Measurements from ENCODE around the gene PEG3.
"Not testable (repeated sequence)": the region's sequence is repeated elsewhere in the genome, so short reads cannot be mapped to it uniquely, and the experiment has no call there.

Gene PEG3

DNA sequence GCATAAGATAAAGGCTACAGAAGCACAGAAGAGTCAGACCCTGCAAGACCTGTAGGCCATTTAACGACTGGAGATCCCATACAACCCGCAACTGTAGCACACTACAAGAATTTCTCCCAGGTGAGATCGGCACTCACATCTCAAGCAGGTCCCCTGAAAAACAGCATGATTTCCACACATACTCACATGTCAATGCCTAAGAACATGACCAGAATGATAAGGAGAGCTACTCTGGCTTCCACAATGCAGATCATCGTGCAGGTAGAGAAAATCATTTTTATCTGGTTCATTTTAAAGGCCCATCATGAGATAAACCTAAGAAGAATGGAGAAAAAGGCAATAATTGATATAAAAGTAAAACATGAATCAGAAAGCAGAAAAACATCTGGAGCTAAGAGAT is 17.5 kb upstream of the PEG3 start:
- H3K27me3 Mint-ChIP-seq (ENCODE audit: low read depth) = no peaks in the 10 kb centered on the region
- peaks cover 56% of the 10 kb centered on the region for H3K9me3 Mint-ChIP-seq

DNA sequence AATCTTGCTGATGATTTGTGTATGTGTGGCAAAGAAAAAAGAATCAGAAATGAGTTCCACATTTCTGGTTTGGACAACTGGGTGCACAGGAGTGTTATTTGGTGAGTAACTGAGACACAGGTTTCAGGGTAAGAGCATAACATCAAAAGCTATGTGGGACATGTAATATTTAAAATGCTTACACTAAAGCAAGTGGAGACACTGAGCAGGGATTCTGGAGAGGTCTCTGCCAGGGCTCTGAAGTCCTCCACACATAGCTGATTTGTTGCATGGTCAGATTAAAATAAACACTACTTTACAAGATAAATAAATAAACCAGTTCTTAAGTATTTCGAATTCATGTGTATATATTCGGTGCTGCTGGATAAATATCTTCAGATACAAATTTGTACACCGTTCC is 16.3 kb upstream of the PEG3 start:
- Mint-ChIP-seq H3K27ac (no peak overlapping the region), H3K4me3 (no peak overlapping the region), H3K9me3 (peaks cover 62% of the 10 kb centered on the region), H3K4me1 (ENCODE audit: low read depth) (no peaks in the 10 kb centered on the region), H3K36me3 (ENCODE audit: low read depth) (no peaks in the 10 kb centered on the region), H3K27me3 (ENCODE audit: low read depth) (no peaks in the 10 kb centered on the region)

More for the DNA sequence above, 17.5 kb upstream of the PEG3 start:
- Mint-ChIP-seq H3K36me3 (ENCODE audit: low read depth) (no peaks in the 10 kb centered on the region), H3K27ac (no peak overlapping the region), H3K4me3 (no peak overlapping the region), H3K4me1 (ENCODE audit: low read depth) (no peaks in the 10 kb centered on the region)

DNA sequence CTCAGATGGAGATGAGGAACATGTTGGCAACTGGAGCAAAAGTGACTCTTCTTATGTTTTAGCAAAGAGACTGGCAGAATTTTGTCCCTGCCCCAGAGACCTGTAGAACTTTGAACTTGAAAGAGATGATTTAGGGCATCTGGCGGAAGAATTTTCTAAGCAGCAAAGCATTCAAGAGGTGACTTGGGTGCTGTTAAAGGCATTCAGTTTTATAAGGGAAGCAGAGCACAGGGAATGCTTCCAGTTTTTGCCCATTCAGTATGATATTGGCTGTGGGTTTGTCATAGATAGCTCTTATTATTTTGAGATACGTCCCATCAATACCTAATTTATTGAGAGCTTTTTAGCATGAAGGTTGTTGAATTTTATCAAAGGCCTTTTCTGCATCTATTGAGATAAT is 11.8 kb upstream of the PEG3 start:
- H3K36me3 Mint-ChIP-seq (ENCODE audit: low read depth); H3K4me3 Mint-ChIP-seq; H3K27me3 Mint-ChIP-seq (ENCODE audit: low read depth); H3K27ac Mint-ChIP-seq; H3K4me1 Mint-ChIP-seq (ENCODE audit: low read depth): not testable (repeated sequence)
- peaks cover 68% of the 10 kb centered on the region for H3K9me3 Mint-ChIP-seq

DNA sequence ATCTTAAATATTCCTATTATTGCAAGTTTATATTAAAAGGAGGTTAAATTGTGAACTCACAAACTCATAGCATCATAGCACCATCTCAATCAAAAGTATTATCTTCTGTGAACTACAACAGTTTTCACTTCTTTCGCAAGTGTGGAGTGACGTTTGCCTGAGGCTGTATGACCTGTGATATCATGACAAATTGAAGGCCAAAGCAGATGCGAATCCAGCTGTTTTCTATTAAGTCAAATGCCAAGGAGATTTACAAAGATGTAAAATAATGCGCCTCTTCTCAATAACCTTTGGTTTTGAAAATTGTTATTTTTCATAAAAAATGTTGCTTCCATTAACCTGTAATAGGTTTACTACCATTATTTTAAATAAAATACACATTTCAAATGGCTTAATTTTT is 7.6 kb upstream of the PEG3 start:
- Mint-ChIP-seq H3K4me1 (ENCODE audit: low read depth) (no peaks in the 10 kb centered on the region), H3K27me3 (ENCODE audit: low read depth) (no peaks in the 10 kb centered on the region), H3K27ac (no peak overlapping the region), H3K4me3 (no peak overlapping the region), H3K36me3 (ENCODE audit: low read depth) (no peaks in the 10 kb centered on the region), H3K9me3 (peaks cover 59% of the 10 kb centered on the region)

DNA sequence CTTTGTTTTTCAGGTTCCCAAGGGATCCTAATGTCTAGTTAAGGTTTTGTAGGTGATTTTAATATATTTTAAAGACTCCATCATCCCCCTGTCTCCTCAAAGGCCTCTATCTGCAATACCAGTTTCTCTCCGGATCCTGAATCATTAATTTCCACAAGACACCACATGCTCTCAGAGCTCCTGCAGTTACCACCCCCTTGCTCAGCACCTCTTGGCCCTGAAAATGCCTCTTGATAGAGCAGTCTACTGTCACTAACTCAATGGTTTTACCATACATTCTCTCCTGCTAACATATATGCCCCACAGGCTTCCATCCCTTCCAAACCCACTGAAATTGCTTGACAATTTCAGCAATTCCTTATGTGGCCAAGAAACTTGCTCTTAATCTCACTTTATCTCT is 1.9 kb upstream of the PEG3 start:
- H3K4me1 Mint-ChIP-seq (ENCODE audit: low read depth) = no peaks in the 10 kb centered on the region
- H3K36me3 Mint-ChIP-seq (ENCODE audit: low read depth) = peaks cover 9% of the 10 kb centered on the region
- H3K4me3 Mint-ChIP-seq = no peak overlapping the region
- peaks cover 40% of the 10 kb centered on the region for H3K9me3 Mint-ChIP-seq
- no peaks in the 10 kb centered on the region for H3K27me3 Mint-ChIP-seq (ENCODE audit: low read depth)
- H3K27ac Mint-ChIP-seq = no peak overlapping the region

DNA sequence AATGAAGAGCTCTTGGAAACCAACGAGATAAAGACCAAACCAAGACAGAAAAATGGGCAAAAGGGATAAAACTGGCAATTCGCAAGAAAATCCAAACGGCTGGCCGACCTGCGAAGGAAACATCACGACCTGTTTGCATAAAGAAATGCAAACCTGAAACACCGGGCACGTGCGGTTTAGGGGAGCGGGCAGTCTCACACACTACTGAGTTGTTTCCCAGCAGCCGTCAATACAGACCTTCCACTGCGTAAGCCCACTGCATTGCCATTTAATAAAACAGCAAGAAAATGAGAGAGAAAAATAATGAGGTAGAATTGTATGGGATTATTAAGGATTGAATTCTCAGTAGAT is 642 bp upstream of the PEG3 start:
- no peaks in the 10 kb centered on the region for H3K27me3 Mint-ChIP-seq (ENCODE audit: low read depth)
- H3K9me3 Mint-ChIP-seq = peaks cover 40% of the 10 kb centered on the region
- H3K36me3 Mint-ChIP-seq (ENCODE audit: low read depth) = peaks cover 9% of the 10 kb centered on the region
- H3K27ac Mint-ChIP-seq = peak overlapping the region; percentile 26
- no peak overlapping the region for H3K4me3 Mint-ChIP-seq
- no peaks in the 10 kb centered on the region for H3K4me1 Mint-ChIP-seq (ENCODE audit: low read depth)

DNA sequence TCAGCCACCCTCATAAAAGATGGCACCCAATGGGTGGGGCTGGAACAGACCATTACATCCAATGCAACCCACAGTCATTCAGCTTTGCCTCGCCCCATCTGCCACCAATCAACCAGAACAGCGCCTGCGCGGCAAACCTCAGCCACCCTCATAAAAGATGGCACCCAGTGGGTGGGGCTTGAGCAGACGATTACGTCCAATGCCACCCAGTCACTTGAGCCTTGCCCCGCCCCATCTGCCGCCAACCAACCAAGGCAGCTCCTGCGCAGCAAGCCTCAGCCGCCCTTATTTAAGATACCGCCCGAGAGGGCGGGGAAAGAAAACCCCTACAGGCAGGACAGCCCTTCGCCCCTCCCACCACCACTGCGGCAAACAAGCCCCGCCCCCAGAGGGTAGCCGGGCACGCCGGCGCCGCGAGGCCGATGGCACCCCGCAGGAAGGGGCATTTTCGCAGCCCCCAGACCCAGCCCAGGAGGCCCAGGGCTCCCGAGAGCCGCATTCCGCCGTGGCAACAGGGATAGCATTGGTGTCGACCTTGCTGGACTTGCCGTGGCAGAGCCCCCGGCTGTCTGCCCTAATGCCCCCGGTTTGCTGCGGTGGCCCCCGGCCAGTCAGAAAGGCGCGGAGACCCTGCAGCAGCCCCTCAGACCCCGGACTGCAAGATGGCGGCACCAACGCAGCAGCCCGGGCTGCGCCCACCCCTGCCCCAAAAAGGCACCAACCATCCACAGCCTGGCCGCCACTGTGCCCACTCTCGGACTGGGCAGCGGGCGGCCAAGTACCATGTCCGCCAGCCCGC is 675 bp downstream of the PEG3 start:
- H3K27me3 Mint-ChIP-seq (ENCODE audit: low read depth) = no peaks in the 10 kb centered on the region
- no peaks in the 10 kb centered on the region for H3K4me1 Mint-ChIP-seq (ENCODE audit: low read depth)
- H3K9me3 Mint-ChIP-seq = peaks cover 47% of the 10 kb centered on the region
- no peak overlapping the region for H3K4me3 Mint-ChIP-seq
- no peak overlapping the region for H3K27ac Mint-ChIP-seq
- peaks cover 9% of the 10 kb centered on the region for H3K36me3 Mint-ChIP-seq (ENCODE audit: low read depth)

DNA sequence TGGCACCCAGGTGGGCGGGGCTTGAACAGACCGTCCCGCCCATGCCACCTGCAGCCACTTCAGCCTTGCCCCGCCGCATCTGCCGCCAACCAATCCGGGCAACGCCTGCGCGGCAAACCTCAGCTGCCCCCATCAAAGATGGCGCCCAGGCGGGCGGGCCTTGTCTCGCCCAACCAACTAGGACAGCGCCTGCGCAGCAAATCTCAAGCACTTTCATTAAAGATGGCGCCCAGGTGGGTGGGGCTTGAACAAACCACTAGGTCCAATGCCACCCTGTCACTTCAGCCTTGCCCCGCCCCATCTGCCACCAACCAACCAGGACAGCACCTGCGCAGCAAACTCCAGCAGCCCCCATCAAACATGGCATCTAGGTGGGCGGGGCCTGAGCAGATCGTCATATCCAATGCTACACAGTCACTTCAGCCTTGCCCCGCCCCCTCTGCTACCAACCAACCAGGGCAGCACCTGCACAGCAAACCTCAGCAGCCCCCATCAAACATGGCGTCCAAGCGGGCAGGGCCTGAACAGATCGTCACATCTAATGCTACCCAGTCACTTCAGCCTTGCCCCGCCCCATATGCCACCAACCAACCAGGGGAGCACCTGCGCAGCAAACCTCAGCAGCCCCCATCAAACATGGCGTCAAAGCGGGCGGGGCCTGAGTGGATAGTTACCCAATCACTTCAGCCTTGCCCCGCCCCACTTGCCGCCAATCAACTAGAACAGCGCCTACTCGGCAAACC is 1.4 kb downstream of the PEG3 start:
- Mint-ChIP-seq H3K9me3 (peaks cover 54% of the 10 kb centered on the region), H3K27me3 (ENCODE audit: low read depth) (no peaks in the 10 kb centered on the region), H3K4me1 (ENCODE audit: low read depth) (no peaks in the 10 kb centered on the region), H3K4me3 (no peak overlapping the region), H3K36me3 (ENCODE audit: low read depth) (peaks cover 9% of the 10 kb centered on the region), H3K27ac (no peak overlapping the region)

DNA sequence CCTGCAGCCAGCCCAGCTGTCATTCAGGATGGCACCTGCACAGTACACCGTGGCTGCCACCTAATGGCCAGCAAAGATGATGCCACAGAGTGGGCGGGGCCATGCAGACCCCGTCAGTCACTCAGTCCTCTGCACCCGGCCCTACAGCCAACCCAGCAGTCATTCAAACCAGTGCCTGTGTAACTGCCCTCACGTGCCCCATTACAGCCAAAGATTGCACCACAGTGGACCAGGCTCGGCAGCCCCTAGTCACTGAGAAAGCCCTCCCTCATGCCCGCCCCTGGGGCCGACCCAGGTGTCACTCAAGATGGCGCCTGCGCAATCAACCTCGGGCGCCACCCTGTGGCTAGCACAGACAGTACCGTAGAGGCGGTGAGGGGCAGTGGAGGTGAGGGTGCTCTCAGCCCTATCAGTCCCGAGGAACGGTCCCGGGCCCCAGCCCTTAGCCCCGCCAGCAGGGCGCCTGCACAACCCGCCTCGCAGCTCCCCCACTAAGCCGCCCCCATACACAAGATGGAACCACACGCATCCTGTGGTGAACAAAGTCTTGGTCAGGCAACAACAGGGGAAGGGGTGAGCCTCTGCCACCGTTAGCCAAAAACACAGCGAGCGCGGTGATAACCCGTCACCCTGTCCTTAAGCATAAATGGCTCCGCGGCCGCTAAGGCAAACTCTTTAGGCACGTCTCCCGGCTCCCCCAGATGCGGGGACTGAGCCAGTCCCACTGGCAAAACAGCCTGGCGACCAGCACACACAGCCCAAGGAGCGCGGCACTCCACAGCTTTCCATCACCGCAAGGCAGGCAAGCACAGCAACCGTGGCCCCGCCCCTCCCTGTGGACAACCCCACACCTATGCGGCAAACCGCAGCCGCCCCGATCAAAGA is 2.3 kb downstream of the PEG3 start:
- Mint-ChIP-seq H3K9me3 (peaks cover 60% of the 10 kb centered on the region), H3K36me3 (ENCODE audit: low read depth) (peaks cover 9% of the 10 kb centered on the region), H3K4me1 (ENCODE audit: low read depth) (no peaks in the 10 kb centered on the region), H3K27me3 (ENCODE audit: low read depth) (no peaks in the 10 kb centered on the region), H3K27ac (no peak overlapping the region), H3K4me3 (no peak overlapping the region)

DNA sequence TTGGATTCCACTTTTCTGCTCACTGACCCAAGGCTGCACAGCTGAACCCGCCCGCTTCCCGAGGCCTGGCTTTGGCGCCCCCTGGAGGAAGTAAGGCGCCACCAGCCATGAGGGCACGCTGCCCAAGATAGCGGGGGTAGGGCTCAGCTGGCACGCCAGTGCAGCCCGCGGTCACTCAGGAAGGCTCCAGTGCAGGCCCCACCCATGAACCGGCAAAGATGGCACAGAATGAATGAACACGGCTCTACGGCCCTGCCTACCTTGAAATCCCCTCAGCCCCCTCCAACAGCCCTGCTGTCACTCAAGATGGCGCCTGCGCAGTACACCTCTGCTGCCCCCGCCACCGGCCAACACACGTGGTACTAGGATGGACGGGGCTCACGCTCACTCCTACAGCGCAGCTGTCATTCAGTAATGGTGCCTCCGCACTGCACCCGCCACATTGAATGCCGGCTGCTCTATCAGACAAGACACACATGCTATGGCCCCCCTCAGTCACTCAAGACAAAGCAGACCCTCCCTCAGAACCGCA is 3.0 kb downstream of the PEG3 start:
- Mint-ChIP-seq H3K27ac (no peak overlapping the region), H3K27me3 (ENCODE audit: low read depth) (no peaks in the 10 kb centered on the region), H3K4me3 (no peak overlapping the region), H3K4me1 (ENCODE audit: low read depth) (no peaks in the 10 kb centered on the region), H3K36me3 (ENCODE audit: low read depth) (peaks cover 9% of the 10 kb centered on the region), H3K9me3 (peaks cover 65% of the 10 kb centered on the region)

DNA sequence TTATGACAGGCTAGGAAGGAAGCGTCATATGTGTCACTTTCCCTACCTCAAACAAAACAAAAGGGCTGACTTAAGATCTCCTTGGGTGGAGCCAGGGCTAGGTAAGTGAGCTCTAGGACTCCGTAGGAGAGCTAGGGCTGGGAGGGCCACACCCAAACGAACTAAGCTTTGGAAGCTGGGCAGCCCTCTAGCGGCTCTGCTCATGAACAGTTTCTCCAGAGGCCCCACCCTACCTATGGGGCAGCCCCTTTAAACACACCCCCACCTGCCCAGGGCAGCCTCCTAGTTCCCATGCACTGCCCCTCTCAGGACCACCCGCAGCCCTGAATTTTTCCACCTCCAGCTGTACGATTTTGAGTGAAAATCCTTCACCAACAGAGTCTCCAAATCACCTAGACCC is 3.5 kb downstream of the PEG3 start:
- no peaks in the 10 kb centered on the region for H3K27me3 Mint-ChIP-seq (ENCODE audit: low read depth)
- no peak overlapping the region for H3K27ac Mint-ChIP-seq
- no peaks in the 10 kb centered on the region for H3K4me1 Mint-ChIP-seq (ENCODE audit: low read depth)
- H3K36me3 Mint-ChIP-seq (ENCODE audit: low read depth) = peaks cover 9% of the 10 kb centered on the region
- H3K4me3 Mint-ChIP-seq = no peak overlapping the region
- H3K9me3 Mint-ChIP-seq = peaks cover 71% of the 10 kb centered on the region

DNA sequence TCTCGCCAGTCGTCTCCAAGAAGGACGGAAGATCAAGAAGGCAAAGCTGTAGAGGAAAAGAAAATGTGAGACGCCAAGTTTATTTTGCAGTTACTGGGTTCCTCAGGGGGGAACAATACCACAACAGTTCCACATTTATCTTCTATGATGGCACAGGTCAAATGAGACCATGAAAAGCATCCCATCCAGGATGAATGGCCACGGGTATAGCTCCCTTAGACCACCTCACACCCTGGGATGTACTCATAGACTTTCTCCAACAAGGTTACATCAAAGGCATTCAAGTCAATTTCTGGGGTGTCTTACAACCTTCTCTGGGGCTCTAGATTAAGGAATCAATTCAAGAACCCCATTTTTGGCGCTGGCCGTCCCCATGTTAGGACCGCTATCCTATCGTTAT is 4.5 kb downstream of the PEG3 start:
- Mint-ChIP-seq H3K36me3 (ENCODE audit: low read depth) (peaks cover 7% of the 10 kb centered on the region), H3K27me3 (ENCODE audit: low read depth) (no peaks in the 10 kb centered on the region), H3K27ac (no peak overlapping the region), H3K4me3 (no peak overlapping the region), H3K9me3 (peaks cover 69% of the 10 kb centered on the region), H3K4me1 (ENCODE audit: low read depth) (no peaks in the 10 kb centered on the region)

DNA sequence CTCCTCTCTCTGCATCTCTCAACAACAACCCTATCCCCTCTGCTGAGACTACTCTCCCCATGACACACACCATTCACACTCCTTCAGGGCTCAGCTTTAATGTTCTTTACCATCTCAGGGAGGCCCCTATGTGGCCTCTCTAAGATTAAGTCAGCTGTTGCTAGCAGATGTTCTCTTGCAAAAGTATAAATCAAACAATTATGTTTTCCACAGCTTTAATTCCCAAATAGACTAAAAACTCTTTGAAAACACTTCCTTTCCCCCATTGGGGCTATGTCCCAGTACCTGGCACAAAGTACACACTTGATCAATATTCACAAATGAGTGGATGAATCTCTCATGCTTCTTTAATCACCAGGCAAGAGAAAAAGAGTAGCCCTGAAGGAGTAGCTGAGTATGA is 5.1 kb downstream of the PEG3 start:
- Mint-ChIP-seq H3K9me3 (peaks cover 67% of the 10 kb centered on the region), H3K36me3 (ENCODE audit: low read depth) (peaks cover 5% of the 10 kb centered on the region), H3K27ac (no peak overlapping the region), H3K4me1 (ENCODE audit: low read depth) (no peaks in the 10 kb centered on the region), H3K4me3 (no peak overlapping the region), H3K27me3 (ENCODE audit: low read depth) (no peaks in the 10 kb centered on the region)

DNA sequence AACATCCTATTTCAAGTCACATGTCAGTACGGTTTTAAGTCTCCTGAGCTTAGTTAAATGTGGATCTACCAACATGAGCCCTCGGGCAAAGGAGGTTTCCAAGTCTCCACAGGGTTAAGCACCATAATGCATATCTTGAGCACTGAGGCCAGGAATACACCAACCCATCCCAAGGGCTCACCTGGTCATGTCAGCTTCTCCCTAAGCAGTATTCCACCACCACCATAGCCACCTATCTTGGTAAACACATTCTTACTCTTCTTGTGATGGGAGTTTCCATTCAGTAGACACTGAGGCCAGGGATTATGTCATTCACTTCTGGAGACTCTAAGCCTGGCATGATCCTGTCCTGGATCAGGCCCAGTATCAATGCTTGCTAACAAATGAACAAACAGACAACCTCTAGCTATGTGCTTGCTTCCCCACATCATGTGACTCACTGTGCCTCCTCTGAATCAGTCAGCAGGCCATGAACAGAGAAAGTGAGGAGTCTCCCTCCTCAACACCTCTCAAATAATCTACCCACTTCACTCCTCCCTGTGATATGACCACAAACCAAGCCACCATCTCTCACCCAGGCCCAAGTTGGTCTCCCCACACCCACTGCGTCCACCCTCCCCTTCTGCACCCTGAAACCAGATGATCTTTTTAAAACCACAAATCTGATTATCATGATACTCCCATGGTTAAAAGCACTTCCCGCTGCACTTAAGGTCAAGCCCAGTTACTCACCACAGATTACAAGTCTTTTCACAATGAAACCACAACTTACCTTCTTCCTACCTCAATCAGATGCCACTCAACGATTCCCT is 5.8 kb downstream of the PEG3 start:
- peaks cover 72% of the 10 kb centered on the region for H3K9me3 Mint-ChIP-seq
- H3K4me3 Mint-ChIP-seq = no peak overlapping the region
- H3K27ac Mint-ChIP-seq = no peak overlapping the region
- H3K4me1 Mint-ChIP-seq (ENCODE audit: low read depth) = no peaks in the 10 kb centered on the region
- no peaks in the 10 kb centered on the region for H3K27me3 Mint-ChIP-seq (ENCODE audit: low read depth)
- H3K36me3 Mint-ChIP-seq (ENCODE audit: low read depth) = peaks cover 5% of the 10 kb centered on the region
